KMS-11 (cell line): Measurements from ENCODE around the gene PTGS1.

ENCODE experiments used
- H2AFZ ChIP-seq: fragments of 200-600 bp; sonication (generic); 2 replicates; pipeline ENCODE4 v1.6.1; 2016; ENCODE audit warnings: antibody characterized with exemption, mixed run types, low read depth
- H3K27ac ChIP-seq: fragments of 200-600 bp; sonication (generic); 2 replicates; pipeline ENCODE4 v1.6.1; 2016; ENCODE audit warnings: mild to moderate bottlenecking, mixed run types
- H3K27me3 ChIP-seq: fragments of 200-600 bp; sonication (generic); 2 replicates; pipeline ENCODE4 v1.6.1; 2017; ENCODE audit warnings: mild to moderate bottlenecking, low read depth, mixed run types, moderate library complexity; ENCODE audit not compliant: insufficient read depth
- H3K36me3 ChIP-seq: fragments of 200-600 bp; sonication (generic); 2 replicates; pipeline ENCODE4 v1.6.1; 2017; ENCODE audit warnings: mild to moderate bottlenecking, mixed run types; ENCODE audit not compliant: insufficient read depth
- H3K4me1 ChIP-seq: fragments of 200-600 bp; sonication (generic); 2 replicates; pipeline ENCODE4 v1.6.1; 2016; ENCODE audit warnings: mild to moderate bottlenecking, low read depth, mixed run types; ENCODE audit not compliant: poor library complexity, severe bottlenecking
- H3K4me2 ChIP-seq: fragments of 200-600 bp; sonication (generic); 2 replicates; pipeline ENCODE4 v1.7.0; 2016; ENCODE audit warnings: mild to moderate bottlenecking, mixed run types
- H3K4me3 ChIP-seq: fragments of 200-600 bp; sonication (generic); IDR thresholded peaks from 2 replicates; pipeline ENCODE4 v1.6.1; 2017; ENCODE audit warnings: low read depth, low read length, mixed read lengths; ENCODE audit not compliant: insufficient read depth
- H3K79me2 ChIP-seq: fragments of 200-600 bp; sonication (generic); 2 replicates; pipeline ENCODE4 v1.6.1; 2016; ENCODE audit warnings: low read depth, mixed run types; ENCODE audit not compliant: insufficient read depth
- H3K9ac ChIP-seq: fragments of 200-600 bp; sonication (generic); 2 replicates; pipeline ENCODE4 v1.6.1; 2016; ENCODE audit warnings: mild to moderate bottlenecking, mixed run types
- H4K20me1 ChIP-seq: fragments of 200-600 bp; sonication (generic); 2 replicates; pipeline ENCODE4 v1.6.1; 2016; ENCODE audit warnings: mild to moderate bottlenecking, mixed run types; ENCODE audit not compliant: insufficient read depth
- CTCF ChIP-seq: fragments of 200-600 bp; sonication (generic); conservative IDR thresholded peaks from 2 replicates; pipeline ENCODE4 v1.6.1; 2017; ENCODE audit warnings: low read depth, mild to moderate bottlenecking, antibody characterized with exemption, low read length, moderate library complexity, mixed read lengths

PTGS1 gene

GRCh38 chr9:122379340-122379739, 8.5 kb downstream of the PTGS1 start:
- no peak overlapping the region for H3K9ac ChIP-seq
- H4K20me1 ChIP-seq, result no peaks in the 10 kb centered on the region
- no peaks in the 10 kb centered on the region for H3K36me3 ChIP-seq

GRCh38 chr9:122380293-122380692, 9.5 kb downstream of the PTGS1 start:
- Histone ChIP-seq H3K4me2 (no peak overlapping the region), H3K79me2 (no peaks in the 10 kb centered on the region), H3K27ac (no peak overlapping the region), H3K27me3 (no peaks in the 10 kb centered on the region), H3K4me3 (no peak overlapping the region), H3K36me3 (no peaks in the 10 kb centered on the region), H4K20me1 (no peaks in the 10 kb centered on the region), H3K4me1 (no peaks in the 10 kb centered on the region), H2AFZ (no peak overlapping the region), H3K9ac (no peak overlapping the region)
- TF ChIP-seq CTCF, result no peak

More at GRCh38 chr9:122379340-122379739, 8.5 kb downstream of the PTGS1 start:
- H3K27ac ChIP-seq, result no peak overlapping the region
- H2AFZ ChIP-seq, result no peak overlapping the region
- H3K4me2 ChIP-seq, result no peak overlapping the region
- H3K4me1 ChIP-seq, result no peaks in the 10 kb centered on the region
- peak; percentile 59 for TF ChIP-seq CTCF
- no peak overlapping the region for H3K4me3 ChIP-seq
- H3K27me3 ChIP-seq, result no peaks in the 10 kb centered on the region
- no peaks in the 10 kb centered on the region for H3K79me2 ChIP-seq

GRCh38 chr9:122381206-122381950, 10.6 kb downstream of the PTGS1 start:
- Histone ChIP-seq H3K27ac (no peak overlapping the region), H3K79me2 (no peaks in the 10 kb centered on the region), H3K27me3 (no peaks in the 10 kb centered on the region), H3K9ac (no peak overlapping the region), H2AFZ (no peak overlapping the region), H3K4me2 (no peak overlapping the region), H4K20me1 (no peaks in the 10 kb centered on the region), H3K36me3 (no peaks in the 10 kb centered on the region), H3K4me3 (no peak overlapping the region), H3K4me1 (no peaks in the 10 kb centered on the region)
- TF ChIP-seq CTCF, result no peak

GRCh38 chr9:122382901-122383850, 12.4 kb downstream of the PTGS1 start:
- no peaks in the 10 kb centered on the region for H4K20me1 ChIP-seq
- no peak overlapping the region for H3K4me3 ChIP-seq
- H3K79me2 ChIP-seq, result no peaks in the 10 kb centered on the region
- no peak overlapping the region for H3K4me2 ChIP-seq
- H3K36me3 ChIP-seq, result no peaks in the 10 kb centered on the region
- no peaks in the 10 kb centered on the region for H3K27me3 ChIP-seq
- H3K4me1 ChIP-seq, result no peaks in the 10 kb centered on the region
- no peak overlapping the region for H2AFZ ChIP-seq
- H3K9ac ChIP-seq, result no peak overlapping the region
- no peak for TF ChIP-seq CTCF
- H3K27ac ChIP-seq, result no peak overlapping the region
